HG03097 (cell line): ENCODE data around the gene DLGAP3.

Source experiments
- ATAC-seq: cut with Tn5 transposase; IDR thresholded peaks from one replicate; pipeline ENCODE4 v1.9.1; 2021; ENCODE audit not compliant: unreplicated experiment, low FRiP score

DLGAP3 gene

DNA sequence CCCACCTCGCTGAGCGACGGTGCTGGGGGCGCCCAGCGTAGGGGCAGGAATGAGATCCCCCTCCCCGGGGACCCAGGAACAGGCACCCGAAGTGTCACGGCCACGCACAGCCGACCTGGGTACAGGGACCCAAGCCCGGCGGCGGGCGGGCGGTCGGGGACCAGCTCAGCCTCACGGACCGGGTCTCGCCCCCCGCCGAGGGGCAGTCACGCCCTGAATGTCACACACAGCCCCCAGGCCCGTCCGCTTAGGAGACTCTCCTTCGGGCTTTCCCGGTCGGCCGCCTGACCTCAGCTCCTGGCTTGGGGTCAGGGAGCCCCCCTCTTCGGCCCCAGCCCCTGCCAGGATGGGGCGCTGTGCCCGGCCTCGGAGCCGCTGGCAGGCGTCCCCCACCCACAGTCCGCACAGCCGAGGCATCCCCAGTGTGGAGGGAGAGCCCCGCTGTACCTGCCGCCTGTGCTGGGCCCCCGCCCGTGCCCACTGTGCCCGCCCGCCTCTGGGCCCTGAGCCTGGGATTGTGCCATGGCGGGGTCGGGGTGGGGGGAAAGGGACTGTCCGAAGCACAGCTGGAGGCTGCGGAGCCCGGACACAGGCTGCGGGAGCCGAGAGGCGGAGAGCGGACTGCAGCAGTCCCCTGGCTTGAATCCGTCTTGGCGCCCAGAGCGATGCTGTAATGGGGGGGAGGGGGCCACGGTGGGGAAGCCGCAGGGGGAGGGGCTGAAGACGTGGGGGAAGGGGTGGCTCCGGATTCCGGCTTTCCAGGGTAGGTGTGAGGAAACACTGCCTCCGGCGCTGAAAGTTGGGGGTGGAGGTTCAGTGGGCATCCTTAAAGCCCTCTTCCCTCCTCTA, 627 bp upstream of the DLGAP3 start:
- no peak for ATAC-seq

DNA sequence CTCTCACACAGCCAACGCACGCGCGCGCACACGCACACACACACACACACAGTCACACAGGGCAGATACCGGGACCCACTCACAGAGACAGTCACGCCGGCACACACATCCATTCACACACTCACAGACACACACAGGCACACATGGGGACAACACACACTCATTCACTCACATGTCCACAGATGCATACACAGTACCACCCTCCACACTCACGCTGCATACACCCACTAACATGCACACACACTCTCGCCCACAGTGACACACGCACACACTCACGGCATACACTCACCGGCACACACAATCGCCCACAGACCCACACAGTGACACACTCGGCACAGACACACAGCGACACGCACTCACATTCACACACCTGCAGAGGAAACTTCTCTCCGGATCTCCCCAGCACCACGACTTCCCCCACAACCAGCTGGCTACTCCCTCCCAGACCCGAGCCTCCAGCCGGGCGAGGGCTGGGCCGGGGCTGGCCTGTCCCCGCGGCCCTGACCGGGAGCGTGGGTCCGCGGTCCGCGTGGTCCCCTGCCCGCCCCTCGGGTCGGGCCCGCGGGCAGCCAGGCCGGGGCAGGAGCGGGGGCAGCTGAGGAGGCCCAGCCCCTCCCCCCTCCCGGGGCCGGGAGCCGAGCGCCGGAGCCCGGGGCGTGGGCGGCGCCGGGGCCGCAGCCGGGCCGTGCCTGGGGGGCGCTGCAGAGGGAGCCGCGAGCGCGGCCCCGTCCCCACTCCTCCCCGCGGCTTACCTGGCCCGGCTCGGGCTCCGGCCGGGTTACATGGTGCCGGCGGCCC, 552 bp downstream of the DLGAP3 start:
- no peak for ATAC-seq

DNA sequence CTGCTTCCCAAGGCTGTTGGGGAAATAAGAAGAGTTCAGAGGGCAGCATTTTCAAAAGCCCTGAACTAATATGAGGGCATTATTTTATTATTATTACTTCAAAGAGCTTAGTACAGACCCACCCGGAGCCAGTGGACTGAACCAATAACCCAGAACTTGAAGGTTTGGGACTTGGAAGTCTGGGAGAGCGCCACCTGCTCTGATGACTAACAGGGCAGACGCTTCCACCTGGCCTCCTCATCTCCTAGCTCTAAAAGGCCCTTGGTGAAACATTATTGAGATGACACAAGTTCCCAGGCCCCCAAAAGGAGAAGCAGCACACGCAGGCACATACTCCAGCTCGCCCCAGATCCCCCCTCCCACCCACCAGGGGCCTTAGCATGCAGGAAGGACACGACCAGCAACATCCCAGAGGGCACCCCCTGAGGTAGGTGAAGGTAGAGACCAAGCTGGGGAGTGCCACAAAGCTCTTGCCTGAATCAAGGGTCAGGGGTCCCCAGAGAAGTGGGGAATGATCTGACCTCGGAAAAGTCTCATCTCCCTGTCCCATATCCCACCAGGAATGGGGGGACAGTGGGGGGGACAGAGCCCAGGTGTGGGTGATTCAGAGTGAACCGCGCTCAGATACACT, 1.3 kb downstream of the DLGAP3 start:
- ATAC-seq, result no peak

DNA sequence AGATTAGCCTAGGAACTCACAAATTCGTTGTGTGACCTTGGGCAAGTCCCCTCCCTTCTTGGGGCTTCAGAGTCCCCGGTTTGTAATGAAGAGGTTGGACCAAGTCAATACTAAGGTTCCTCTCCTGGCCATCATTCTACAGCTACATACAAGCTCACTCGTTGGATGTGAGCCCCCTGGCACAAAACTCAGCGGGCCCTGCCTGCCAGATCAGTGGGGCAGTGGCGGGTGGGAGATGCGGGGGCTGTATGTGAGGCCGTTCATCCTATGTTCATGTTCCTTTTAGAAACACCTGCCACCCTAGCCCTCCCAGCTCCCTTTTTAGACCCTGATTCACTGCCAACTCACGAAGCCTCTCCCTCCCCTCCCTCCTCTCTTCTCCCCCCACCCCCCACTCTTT, 2.1 kb downstream of the DLGAP3 start:
- no peak for ATAC-seq

GRCh38 chr1:34926894-34927293, 2.6 kb downstream of the DLGAP3 start:
- ATAC-seq, result no peak

GRCh38 chr1:34926156-34926555, 3.3 kb downstream of the DLGAP3 start:
- no peak for ATAC-seq

- ATAC-seq, result no peak
Measured at GRCh38 chr1:34925730-34926129, 3.7 kb downstream of the DLGAP3 start.

- no peak for ATAC-seq
Measured at GRCh38 chr1:34924759-34925555, 4.5 kb downstream of the DLGAP3 start.

- ATAC-seq, result no peak
Measured at GRCh38 chr1:34923490-34923889, 6.0 kb downstream of the DLGAP3 start.

DNA sequence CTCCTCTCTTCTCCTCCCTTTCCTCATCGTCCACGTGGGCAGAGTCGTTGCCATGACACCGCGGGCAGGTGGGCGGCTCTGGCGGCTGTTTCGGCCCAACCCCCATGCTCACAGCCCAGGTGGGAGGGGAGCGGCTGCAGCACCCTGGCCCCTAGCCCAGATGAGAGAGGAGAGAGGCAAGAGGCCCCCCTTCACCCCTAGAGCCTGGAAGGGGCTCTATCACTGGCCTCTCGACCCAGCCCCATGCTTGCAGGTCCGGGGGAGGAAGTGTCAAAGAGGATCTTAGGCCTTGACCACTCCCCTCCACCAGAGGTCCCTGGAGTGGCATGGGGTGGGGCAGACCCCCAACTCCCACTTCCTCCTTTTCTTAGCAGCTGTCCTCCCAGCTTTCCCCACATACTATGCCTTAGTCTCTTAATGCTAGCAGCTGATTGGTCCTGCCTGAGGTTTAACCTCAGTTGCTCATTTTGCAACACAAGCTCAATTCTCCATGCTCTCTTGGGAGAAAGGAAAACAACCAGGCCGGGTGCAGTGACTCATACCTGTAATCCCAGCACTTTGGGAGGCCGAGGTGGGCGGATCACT, 10.4 kb downstream of the DLGAP3 start:
- no peak for ATAC-seq

GRCh38 chr1:34918386-34918976, 11.0 kb downstream of the DLGAP3 start:
- ATAC-seq, result no peak

DNA sequence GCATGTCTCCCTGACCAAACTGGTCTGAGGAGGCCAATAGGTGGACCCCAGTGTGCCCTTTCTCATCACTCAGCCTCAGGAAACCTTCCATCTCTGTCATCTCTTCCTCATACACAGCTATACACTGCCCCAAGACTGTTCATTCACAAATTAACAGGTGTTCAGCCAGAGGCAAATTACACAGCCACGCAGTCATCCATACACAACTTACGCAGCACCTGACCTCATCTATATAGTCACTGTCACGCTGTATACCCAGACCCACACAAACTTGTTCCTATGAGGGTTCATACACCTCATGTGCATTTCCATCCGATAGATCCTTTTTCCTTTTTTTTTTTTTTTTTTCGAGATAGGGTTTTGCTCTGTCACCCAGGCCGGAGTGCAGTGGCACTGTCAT, 12.4 kb downstream of the DLGAP3 start:
- ATAC-seq, result no peak

DNA sequence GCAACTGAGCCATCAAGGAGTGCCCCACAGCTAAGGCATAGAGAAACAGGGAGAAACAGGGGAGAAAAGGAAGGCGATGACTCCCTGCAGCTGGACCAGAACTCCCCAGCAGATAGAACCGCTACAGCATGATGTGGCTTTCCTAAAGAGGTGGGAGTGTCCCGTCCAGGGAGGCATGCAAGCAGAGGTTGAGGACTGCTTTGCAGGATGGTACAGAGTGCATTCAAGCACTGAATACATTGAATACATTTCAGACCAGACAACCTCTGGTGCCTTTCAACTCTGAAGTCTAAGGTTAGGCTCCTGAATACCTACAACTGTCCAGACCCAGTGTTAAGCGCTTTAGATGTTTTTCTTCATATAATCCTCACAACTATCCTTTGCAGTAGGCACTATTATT, 13.3 kb downstream of the DLGAP3 start:
- no peak for ATAC-seq

GRCh38 chr1:34915521-34915920, 13.9 kb downstream of the DLGAP3 start:
- no peak for ATAC-seq

- no peak for ATAC-seq
Measured at GRCh38 chr1:34914958-34915357, 14.5 kb downstream of the DLGAP3 start.

DNA sequence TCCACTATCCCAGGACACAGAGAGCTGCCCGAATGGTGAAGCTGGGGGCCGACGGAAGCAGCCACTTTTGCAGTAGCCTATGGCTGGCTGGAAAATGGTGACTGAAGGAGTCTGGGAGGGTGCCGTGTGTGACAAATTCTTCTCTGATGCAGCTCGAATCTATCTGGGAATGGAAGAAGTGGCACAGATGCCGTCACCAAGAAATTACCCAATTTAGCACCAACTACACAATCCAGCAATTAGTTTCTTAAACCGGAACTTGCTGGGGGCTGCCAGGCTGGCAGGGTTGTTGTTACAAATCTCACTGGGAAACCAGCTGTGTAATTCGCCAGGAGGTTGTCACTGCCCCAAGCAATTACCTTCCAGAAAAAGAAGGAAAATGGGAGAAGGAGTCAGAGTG, 18.0 kb downstream of the DLGAP3 start:
- no peak for ATAC-seq

DNA sequence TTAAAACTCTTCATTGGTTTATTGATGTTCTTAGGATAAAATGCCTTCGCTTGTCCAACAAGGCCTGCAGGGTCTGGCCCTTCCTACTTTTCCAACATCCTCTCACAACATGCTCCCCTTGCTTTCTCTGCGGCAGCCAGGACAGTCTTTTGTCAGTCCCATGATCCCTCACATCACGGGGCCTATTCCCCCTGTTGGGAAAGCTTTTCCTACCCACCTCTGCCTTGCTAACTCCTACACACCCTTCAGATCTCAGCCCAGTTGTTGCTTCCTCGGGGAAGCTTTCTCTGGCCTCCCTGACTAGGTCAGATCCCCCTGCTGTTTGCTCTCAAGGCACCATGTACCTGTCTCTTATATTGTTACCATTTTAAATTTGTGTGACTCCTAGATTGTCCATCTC, 19.0 kb downstream of the DLGAP3 start:
- no peak for ATAC-seq

DNA sequence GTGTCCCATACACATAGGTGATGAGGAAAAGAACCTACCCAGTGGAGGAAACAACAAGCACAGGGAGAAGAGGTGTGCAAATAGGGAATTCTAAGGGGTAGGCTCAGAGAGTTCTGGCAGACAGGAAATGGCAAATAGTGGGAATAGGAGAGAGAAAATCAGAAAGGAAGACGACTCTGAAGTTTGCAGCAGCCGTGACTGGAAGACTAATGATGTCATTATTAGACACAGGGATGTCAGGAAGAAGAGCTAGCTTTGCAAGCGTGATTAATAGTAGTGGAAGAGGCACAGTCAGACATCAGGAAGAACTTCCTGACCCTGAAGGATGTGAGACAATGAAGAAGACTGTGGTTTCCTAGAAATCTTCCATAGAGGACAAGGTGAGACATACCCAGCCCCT, 21.1 kb downstream of the DLGAP3 start:
- no peak for ATAC-seq

GRCh38 chr1:34907487-34908090, 21.9 kb downstream of the DLGAP3 start:
- no peak for ATAC-seq

- ATAC-seq, result no peak
Measured at GRCh38 chr1:34906756-34907155, 22.7 kb downstream of the DLGAP3 start.
